Tibial nerve (tissue), 4 donors: ENCODE results near the gene NPR1. TPM values are rescaled to one million over a fixed set of nuclear protein-coding genes. Genes with fewer than 3 reads are reported as not detected.

ENCODE experiments used
- DNase-seq, 2 donors: peaks; one replicate each; pipeline ENCODE4 v3.0.0-alpha.2; 2019; ENCODE audit warnings: low spot score in 2 of 2
- H3K27ac ChIP-seq, 4 donors: fragments of 200-600 bp; sonication (generic) in 3 of 4; one replicate each; pipeline ENCODE4 v1.5.1; 2017 to 2019; ENCODE audit warnings: mild to moderate bottlenecking in 1 of 4
- H3K27me3 ChIP-seq, 2 donors: fragments of 200-600 bp; sonication (generic) in 1 of 2; one replicate each; pipeline versions ENCODE4 v1.5.1 to v1.6.0; 2017 to 2019
- H3K36me3 ChIP-seq, 3 donors: fragments of 200-600 bp; sonication (generic); one replicate each; pipeline ENCODE4 v1.5.1; 2018 to 2019
- H3K4me1 ChIP-seq, 4 donors: fragments of 200-600 bp; sonication (generic) in 3 of 4; one replicate each; pipeline ENCODE4 v1.5.1; 2017 to 2019
- H3K4me3 ChIP-seq, 4 donors: fragments of 200-600 bp; sonication (generic) in 3 of 4; one replicate each; pipeline ENCODE4 v1.5.1; 2017 to 2019; ENCODE audit warnings: mild to moderate bottlenecking in 1 of 4, moderate library complexity in 1 of 4
- H3K9me3 ChIP-seq, 4 donors: fragments of 200-600 bp; sonication (generic) in 3 of 4; one replicate each; pipeline ENCODE4 v1.5.1; 2017 to 2019
- EP300 ChIP-seq, 2 donors: sonication (generic); formaldehyde crosslinking; IDR thresholded peaks; one replicate each; pipeline ENCODE4 v1.6.1; 2017; ENCODE audit warnings: antibody characterized with exemption in 2 of 2, mild to moderate bottlenecking in 1 of 2
- POLR2A ChIP-seq, 2 donors: fragments of 450-650 bp; IDR thresholded peaks; one replicate each; pipeline ENCODE4 v1.6.1; 2017; ENCODE audit warnings: antibody characterized with exemption in 2 of 2, mild to moderate bottlenecking in 2 of 2, moderate library complexity in 2 of 2
- WGBS, 2 donors: methylation state at CpG; one replicate each; pipeline ENCODE4 v1.1.5; 2018; 5-methylcytosine and 5-hydroxymethylcytosine counted together
- total RNA-seq, 4 donors: library from RNA; depleted of rRNA; stranded (reverse); fragments of >200 nt; gene quantifications; one replicate each; pipeline ENCODE4 v1.1.0, GENCODE V29; 2016
- TF ChIP-seq, protein P1 (sequence below), 5 experiments: fragments of 200-600 bp in 3 of 5; fragments of 450-650 bp in 2 of 5; sonication (generic) in 3 of 5; IDR thresholded peaks; one replicate each; pipeline ENCODE4 v1.5.1; 2016 to 2019; ENCODE audit warnings: antibody characterized with exemption in 5 of 5, mild to moderate bottlenecking in 3 of 5, moderate library complexity in 2 of 5

The NPR1 gene
- total RNA-seq, 4 donors from 2014 or later: 36.9 to 87.5 (median 58.4) TPM

DNA sequence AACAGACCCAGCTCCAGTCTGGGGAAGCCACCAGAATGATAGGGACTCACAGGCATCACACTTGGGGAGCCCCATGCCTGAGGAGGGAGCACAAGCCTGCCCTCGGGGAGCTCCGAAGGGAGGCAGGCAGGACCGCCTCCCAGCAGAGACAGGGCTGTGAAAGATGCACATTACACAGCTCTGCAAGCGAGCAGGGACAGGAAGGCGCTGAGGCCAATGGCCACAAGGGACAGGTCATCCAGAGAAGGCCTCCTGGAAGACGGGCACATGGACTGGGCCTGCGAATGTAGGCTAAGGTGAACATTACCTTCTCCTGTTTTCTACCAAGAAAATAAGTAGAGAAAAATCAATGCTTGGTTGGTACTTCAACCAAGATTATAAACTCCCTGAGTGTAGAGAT is 4.2 kb downstream of the NPR1 start:
- peaks cover 0 to 28% (median 19%) of the 10 kb centered on the region in 4 donors for H3K4me1 ChIP-seq
- 75 to 87% methylated on average over 7 of the region's 7 CpGs for WGBS, 2 donors
- no peak for TF ChIP-seq POLR2A (IDR thresholded peaks at IDR 0.05)
- no peak for TF ChIP-seq EP300 (IDR thresholded peaks at IDR 0.05)
- TF ChIP-seq, protein P1, sequence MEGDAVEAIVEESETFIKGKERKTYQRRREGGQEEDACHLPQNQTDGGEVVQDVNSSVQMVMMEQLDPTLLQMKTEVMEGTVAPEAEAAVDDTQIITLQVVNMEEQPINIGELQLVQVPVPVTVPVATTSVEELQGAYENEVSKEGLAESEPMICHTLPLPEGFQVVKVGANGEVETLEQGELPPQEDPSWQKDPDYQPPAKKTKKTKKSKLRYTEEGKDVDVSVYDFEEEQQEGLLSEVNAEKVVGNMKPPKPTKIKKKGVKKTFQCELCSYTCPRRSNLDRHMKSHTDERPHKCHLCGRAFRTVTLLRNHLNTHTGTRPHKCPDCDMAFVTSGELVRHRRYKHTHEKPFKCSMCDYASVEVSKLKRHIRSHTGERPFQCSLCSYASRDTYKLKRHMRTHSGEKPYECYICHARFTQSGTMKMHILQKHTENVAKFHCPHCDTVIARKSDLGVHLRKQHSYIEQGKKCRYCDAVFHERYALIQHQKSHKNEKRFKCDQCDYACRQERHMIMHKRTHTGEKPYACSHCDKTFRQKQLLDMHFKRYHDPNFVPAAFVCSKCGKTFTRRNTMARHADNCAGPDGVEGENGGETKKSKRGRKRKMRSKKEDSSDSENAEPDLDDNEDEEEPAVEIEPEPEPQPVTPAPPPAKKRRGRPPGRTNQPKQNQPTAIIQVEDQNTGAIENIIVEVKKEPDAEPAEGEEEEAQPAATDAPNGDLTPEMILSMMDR (IDR thresholded peaks at IDR 0.05): no peak
- no peak for DNase-seq
- H3K36me3 ChIP-seq: no peaks in the 10 kb centered on the region
- peaks cover 0 to 39% of the 10 kb centered on the region in 2 donors for H3K27me3 ChIP-seq
- no peaks in the 10 kb centered on the region for H3K9me3 ChIP-seq
- no peak overlapping the region for H3K27ac ChIP-seq
- no peak overlapping the region for H3K4me3 ChIP-seq

DNA sequence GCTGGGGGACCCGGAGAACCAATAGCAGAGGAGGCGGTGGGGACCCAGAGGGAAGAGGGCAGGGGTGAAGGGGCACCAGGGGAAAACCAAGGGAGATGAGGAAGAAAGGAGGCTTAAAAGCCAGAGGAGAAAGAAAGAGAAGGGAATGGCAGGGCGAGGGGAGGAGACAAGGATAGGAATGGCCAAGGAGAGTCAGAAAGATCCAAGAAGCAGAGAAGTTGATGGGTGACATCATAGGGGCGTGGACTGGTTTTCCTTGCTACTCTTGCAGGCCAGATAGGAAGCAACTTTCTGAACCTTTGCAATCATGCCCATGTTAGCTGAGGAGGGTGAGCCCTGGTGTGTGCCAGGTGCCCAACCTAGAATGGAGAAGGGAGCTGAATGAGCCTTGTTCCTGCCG is 5.4 kb downstream of the NPR1 start:
- Histone ChIP-seq H3K9me3 (no peaks in the 10 kb centered on the region), H3K4me1 (peaks cover 0 to 16% (median 9%) of the 10 kb centered on the region in 4 donors), H3K27ac (no peak overlapping the region), H3K36me3 (peaks cover 0 to 2% (median 0%) of the 10 kb centered on the region in 3 donors), H3K4me3 (no peak overlapping the region), H3K27me3 (peaks cover 0 to 27% of the 10 kb centered on the region in 2 donors)
- whole genome bisulfite sequencing, 2 donors: 73 to 76% methylated on average over 5 of the region's 5 CpGs
- TF ChIP-seq, protein P1 (IDR thresholded peaks at IDR 0.05): no peak
- TF ChIP-seq POLR2A (IDR thresholded peaks at IDR 0.05) (no peak), EP300 (IDR thresholded peaks at IDR 0.05) (no peak)
- no peak for DNase-seq

DNA sequence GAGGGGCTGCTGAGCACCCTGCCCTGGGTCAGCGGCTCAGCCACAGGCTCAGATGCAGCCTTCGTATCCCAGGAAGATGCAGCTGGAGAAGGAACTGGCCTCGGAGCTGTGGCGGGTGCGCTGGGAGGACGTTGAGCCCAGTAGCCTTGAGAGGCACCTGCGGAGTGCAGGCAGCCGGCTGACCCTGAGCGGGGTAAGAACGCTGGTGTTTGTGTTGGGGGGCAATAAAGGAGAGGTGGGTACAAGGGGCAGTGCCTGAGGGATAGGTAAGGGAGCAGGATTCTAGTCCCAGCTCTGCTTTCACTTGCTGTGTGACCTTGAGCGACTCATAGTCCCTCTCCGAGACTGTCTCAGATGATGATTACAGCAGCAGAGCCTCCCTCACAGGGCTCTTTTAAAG is 6.4 kb downstream of the NPR1 start:
- peaks cover 0 to 6% (median 0%) of the 10 kb centered on the region in 3 donors for H3K36me3 ChIP-seq
- TF ChIP-seq, protein P1 (IDR thresholded peaks at IDR 0.05): no peak
- H3K27ac ChIP-seq: no peak overlapping the region
- H3K4me1 ChIP-seq: peaks cover 0 to 6% (median 0%) of the 10 kb centered on the region in 4 donors
- H3K4me3 ChIP-seq: no peak overlapping the region
- peaks cover 0 to 17% of the 10 kb centered on the region in 2 donors for H3K27me3 ChIP-seq
- DNase-seq: no peak
- no peaks in the 10 kb centered on the region for H3K9me3 ChIP-seq
- 81 to 83% methylated on average over 12 of the region's 12 CpGs for WGBS, 2 donors

DNA sequence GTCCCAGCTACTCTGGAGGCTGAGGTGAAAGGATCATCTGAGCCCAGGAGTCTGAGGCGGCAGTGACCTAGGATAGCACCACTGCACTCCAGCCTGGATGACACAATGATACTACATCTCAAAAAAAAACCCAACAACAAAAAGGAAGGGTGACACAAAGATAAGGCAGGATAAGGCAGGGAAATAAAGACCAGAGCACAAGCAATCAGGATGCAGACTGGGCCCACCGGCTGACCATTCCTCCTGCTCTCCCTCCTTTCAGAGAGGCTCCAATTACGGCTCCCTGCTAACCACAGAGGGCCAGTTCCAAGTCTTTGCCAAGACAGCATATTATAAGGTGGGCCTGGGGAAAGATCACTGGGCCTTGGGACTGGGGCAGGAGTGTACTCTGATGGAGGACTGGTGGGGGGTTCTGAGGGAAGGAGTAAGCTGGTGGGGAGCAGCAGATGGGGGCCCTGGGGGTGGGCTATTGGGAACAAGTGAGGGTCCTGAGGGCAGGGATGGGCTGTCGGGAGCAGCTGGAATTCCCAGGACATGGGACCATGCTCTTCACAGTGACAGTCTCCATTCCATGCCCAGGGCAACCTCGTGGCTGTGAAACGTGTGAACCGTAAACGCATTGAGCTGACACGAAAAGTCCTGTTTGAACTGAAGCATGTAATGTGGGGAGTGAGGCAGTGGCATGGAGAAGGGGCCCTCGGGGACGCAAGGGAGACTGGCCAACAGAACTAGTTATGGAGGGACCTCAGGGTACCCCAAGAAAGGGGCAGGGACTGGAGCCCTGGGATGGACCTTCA is 7.3 kb downstream of the NPR1 start:
- WGBS, 2 donors: 74 to 76% methylated on average over 11 of the region's 11 CpGs
- no peaks in the 10 kb centered on the region for H3K4me1 ChIP-seq
- H3K9me3 ChIP-seq: no peaks in the 10 kb centered on the region
- peaks cover 0 to 6% (median 0%) of the 10 kb centered on the region in 3 donors for H3K36me3 ChIP-seq
- H3K27ac ChIP-seq: no peak overlapping the region
- H3K27me3 ChIP-seq: peaks cover 0 to 8% of the 10 kb centered on the region in 2 donors
- H3K4me3 ChIP-seq: no peak overlapping the region
- TF ChIP-seq, protein P1 (IDR thresholded peaks at IDR 0.05): no peak
- TF ChIP-seq EP300 (IDR thresholded peaks at IDR 0.05): no peak
- TF ChIP-seq POLR2A (IDR thresholded peaks at IDR 0.05): no peak
- no peak for DNase-seq

DNA sequence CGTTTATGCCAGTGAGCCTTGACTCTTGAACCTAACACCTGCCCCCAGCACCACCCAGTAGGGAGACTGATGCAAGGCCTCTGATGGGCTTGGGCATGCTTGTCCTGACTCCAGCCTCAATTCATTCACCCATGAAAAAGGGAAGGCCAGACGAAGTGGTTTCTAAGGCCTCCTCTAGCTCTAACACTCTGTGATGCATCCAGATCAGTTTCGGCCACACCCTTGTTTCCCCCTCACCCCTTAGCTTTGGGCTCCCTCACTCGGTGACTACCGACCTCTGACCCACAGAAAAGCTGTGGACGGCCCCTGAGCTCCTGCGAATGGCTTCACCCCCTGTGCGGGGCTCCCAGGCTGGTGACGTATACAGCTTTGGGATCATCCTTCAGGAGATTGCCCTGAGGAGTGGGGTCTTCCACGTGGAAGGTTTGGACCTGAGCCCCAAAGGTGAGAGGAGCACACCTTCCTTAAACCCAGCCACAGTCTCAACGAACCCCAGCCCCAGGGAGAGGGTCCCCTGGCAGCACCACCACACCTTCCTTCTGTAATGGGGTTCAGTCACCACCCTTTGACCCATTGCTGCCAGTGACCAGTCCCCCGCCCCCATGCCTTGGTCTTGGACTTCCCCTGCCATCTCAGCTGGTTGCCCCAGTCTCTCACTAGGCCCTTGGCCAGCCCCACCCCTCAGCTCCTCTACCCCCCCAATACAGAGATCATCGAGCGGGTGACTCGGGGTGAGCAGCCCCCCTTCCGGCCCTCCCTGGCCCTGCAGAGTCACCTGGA is 9.0 kb downstream of the NPR1 start:
- no peaks in the 10 kb centered on the region for H3K27me3 ChIP-seq
- DNase-seq: no peak
- H3K9me3 ChIP-seq: no peaks in the 10 kb centered on the region
- peaks cover 0 to 4% (median 0%) of the 10 kb centered on the region in 4 donors for H3K4me1 ChIP-seq
- no peak overlapping the region for H3K27ac ChIP-seq
- no peak overlapping the region for H3K4me3 ChIP-seq
- WGBS, 2 donors: 80 to 91% methylated on average over 15 to 16 of the region's 16 CpGs
- H3K36me3 ChIP-seq: peaks cover 0 to 6% (median 0%) of the 10 kb centered on the region in 3 donors
- TF ChIP-seq EP300 (IDR thresholded peaks at IDR 0.05) (no peak), POLR2A (IDR thresholded peaks at IDR 0.05) (no peak)
- TF ChIP-seq, protein P1 (IDR thresholded peaks at IDR 0.05): no peak
